GM20000 (cell line): ENCODE results near the gene RHBDF2.

ENCODE experiments used
- DNase-seq: peaks from one replicate; pipeline ENCODE4 v3.0.0; 2012; ENCODE audit warnings: low spot score
- TF ChIP-seq, protein P1 (sequence below): IDR thresholded peaks from 2 replicates; pipeline ENCODE4 v1.5.1; 2012; ENCODE audit warnings: mild to moderate bottlenecking, control low read depth; ENCODE audit errors: extremely low read depth, missing control alignments

RHBDF2 gene

DNA sequence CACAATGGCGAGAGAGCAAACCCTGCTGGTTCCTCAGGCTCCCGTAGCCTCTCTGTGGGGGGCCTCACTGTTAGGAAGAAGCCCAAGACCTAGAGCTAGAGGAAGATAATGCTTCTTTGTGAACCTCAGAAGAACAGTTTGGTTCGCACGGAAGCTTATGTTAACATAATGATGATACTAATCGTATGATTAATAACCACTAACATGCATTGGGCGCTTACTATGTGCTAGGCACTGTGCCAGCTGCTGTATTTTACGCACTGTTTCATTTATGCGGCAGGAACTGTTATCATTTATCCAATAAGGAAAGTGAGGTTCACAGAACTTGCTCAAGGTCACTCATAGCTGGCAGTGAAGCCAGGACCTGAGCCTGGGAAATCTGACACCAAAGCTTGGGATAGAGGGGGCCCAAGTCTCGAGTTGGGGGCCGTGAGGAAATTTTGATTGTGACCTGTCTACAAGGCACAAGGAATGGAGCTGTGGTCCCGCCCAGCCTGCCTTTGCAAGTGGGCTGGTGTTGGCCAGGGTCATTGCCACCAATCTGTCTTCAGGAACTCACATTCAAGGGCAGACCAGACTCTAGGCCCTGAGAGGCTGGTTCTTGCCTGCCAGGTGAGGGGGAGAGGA, 45.4 kb upstream of the RHBDF2 start:
- no peak for DNase-seq
- TF ChIP-seq, protein P1, sequence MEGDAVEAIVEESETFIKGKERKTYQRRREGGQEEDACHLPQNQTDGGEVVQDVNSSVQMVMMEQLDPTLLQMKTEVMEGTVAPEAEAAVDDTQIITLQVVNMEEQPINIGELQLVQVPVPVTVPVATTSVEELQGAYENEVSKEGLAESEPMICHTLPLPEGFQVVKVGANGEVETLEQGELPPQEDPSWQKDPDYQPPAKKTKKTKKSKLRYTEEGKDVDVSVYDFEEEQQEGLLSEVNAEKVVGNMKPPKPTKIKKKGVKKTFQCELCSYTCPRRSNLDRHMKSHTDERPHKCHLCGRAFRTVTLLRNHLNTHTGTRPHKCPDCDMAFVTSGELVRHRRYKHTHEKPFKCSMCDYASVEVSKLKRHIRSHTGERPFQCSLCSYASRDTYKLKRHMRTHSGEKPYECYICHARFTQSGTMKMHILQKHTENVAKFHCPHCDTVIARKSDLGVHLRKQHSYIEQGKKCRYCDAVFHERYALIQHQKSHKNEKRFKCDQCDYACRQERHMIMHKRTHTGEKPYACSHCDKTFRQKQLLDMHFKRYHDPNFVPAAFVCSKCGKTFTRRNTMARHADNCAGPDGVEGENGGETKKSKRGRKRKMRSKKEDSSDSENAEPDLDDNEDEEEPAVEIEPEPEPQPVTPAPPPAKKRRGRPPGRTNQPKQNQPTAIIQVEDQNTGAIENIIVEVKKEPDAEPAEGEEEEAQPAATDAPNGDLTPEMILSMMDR = no peak

DNA sequence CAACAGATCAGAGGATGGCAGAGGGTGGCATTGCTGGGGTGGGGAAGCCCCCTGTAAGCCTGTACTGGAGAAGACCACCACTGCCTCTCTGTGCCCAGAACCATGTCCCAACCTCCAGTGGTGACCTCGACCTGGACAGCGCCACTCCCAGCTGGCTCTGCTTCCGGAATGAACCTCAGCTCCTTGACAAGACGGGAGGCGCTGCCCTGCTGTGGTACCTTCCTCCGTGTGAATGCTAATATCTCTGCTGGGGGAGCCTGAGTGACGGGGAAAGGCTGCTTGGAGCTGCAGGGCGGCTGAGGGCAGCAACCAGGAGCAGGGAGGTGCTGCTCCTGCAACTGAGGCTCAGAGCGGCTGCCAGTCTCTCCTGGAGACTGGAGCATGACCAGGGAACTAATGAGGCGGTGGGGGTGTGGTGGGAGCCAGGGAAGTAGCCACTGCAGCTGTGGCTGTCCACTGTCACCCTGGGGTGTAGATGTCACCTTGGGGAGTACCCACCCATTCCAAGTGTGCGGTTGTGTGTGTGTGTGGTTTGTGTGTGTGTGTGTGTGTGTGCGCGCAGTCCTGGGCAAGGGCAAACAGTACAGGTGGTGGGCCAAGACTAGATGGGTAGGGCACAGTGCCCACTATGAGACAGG, 44.8 kb upstream of the RHBDF2 start:
- TF ChIP-seq, protein P1 = no peak
- DNase-seq = no peak

DNA sequence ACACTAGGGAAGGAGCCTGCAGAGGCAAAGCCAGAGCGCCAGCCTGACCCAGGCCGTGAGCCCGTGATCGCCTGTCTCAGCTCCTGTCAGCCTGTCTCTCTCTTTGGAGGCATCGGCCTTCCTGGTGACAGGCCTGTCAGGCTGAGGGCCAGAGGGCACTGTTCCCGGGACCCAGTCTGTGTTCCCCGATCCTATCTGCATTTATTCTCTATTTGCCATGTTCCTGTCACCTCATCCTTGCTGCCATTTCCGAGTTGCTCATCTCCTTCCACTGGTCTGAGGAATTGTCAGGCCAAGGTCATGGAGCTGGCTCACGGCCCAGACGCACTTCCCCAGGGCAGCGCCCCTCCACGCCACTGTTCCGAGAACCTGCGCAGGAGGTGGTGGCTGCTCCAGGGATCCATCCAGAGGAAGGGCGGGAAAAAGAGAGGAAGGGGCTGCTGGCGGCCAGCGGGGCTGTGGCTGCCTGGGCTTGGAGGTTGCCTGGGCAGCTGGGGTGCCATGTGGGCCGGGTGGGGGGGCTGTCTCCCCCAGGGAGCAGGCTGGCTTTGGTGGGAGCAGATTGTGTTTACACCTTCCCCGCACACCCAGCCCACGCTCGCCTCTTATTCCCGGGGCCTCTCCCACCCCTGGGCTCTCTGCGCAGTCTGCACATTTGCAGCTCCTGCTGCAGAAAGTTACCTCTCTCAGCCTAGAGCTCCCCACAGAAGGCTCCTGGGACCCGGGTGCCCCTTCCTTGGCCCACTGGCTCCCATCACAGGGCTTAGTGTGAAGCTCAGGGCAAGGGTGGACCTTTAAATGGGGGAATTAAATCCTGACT, 43.5 kb upstream of the RHBDF2 start:
- DNase-seq = no peak

DNA sequence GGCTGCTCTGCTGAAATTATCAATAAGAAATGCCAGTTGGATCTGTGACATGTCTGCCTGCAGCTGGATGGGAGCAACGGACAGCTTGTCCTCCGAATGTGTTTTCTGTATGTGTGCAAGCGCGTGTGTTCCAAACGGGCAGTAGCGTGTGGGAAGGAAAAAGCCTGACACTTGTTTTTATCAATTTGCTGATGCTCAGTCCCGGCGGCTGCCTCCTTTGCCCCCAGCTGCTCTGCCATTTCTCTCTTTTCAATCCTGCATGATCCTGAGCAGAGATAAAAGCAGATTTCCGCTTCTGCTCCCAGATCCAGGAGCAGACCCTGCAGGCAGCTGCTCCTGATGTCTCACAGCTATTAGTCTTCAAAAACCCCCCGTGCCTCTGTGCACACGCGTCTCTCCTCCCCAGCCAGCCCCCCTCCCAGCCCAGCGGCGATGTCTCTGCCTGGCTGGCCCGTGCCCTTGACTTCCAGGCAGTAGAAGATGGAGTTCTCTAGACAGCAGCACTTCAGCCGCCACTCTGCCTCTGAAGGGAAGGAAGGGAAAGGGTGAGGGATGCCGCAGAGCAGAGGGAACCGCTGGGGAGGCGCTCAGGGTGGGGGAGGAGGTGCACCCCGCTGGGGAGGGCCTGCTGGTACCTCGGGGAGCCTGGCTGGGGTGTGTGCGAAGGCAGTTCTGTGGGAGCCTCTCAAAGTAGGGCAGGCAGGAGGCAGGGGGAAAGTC, 42.8 kb upstream of the RHBDF2 start:
- DNase-seq = no peak
- TF ChIP-seq, protein P1 = no peak

More for the DNA sequence above, 43.5 kb upstream of the RHBDF2 start:
- TF ChIP-seq, protein P1 = no peak

DNA sequence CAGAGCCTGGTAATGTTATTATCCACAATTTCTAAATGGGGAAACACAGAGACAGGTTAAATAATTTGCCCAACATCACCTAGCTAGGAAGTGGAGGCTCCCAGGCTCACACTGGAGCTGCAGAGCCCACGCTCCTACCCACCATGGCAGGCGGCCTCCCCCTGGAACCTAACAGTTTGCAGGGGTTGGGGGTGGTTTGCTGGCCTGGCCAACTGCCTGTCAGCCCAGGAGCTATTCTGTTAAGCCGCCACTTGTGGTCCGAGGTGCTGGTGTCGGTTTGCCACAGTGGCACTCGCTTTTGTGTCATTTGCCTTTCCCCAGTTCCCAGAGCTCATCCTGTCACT, 42.2 kb upstream of the RHBDF2 start:
- no peak for DNase-seq
- TF ChIP-seq, protein P1 = no peak

DNA sequence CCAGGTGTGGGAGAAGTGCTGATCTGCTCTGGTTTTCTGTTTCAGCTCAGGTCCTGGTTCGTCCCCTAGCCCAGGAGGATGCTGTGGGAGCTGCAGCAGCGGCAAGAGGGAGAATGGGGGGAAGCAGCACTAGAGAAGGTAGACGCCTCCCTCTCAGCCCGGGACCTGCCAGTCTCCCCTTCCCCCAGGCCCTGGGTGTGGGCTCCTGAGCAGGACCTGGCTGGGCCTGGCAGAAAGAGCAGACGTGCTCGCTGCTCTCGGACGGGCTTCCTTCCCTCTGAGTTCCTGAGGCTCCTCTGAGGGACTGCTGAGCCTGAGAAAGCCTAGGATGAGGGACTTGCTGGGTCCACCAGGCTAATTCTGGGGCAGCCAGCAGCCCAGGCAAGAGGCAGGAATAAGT, 41.8 kb upstream of the RHBDF2 start:
- DNase-seq = no peak
- TF ChIP-seq, protein P1 = no peak
